ENCODE measurements around the gene PDIA3. TPM values are rescaled to one million over a fixed set of nuclear protein-coding genes. Genes with fewer than 3 reads are reported as not detected.

Gene PDIA3
- total and polyA plus RNA-seq, 2 donors (not counting 1 experiment from before 2014, with no cell fraction given) = 42.7 to 83.1 TPM

DNA sequence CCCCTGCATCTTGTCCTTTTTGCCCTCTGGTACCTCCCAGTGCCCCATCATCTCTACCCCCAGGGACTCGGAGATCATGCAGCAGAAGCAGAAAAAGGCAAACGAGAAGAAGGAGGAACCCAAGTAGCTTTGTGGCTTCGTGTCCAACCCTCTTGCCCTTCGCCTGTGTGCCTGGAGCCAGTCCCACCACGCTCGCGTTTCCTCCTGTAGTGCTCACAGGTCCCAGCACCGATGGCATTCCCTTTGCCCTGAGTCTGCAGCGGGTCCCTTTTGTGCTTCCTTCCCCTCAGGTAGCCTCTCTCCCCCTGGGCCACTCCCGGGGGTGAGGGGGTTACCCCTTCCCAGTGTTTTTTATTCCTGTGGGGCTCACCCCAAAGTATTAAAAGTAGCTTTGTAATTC is 47.4 kb downstream of the PDIA3 start:
- H3K27me3 Mint-ChIP-seq = no peaks in the 10 kb centered on the region
- Histone ChIP-seq H3K4me3 (ENCODE audit: control extremely low read depth in 1 of 5, extremely low read depth in 1 of 5, insufficient read depth in 1 of 5, low read depth in 2 of 5, low read length in 4 of 5) (peak overlapping the region in 3 of 5 experiments; percentile 50 to 98 (median 88)), H3K4me2 (replicated peaks; ENCODE audit: low read depth, low read length, poor library complexity, severe bottlenecking) (peak overlapping the region; percentile 87), H3K9ac (ENCODE audit: low read length) (no peak overlapping the region), H2AFZ (ENCODE audit: insufficient read depth, low read depth, low read length, poor library complexity, severe bottlenecking) (no peak overlapping the region), H3K79me2 (ENCODE audit: control insufficient read depth, insufficient read depth, low read length) (peaks cover 28% of the 10 kb centered on the region), H3K27ac (ENCODE audit: low read length in 2 of 2) (peak overlapping the region in 1 of 2 donors; percentile 96), H3K27me3 (replicated peaks in 1 of 4; ENCODE audit: control extremely low read depth in 1 of 4, control insufficient read depth in 3 of 4, insufficient read depth in 4 of 4, low read length in 3 of 4) (no peaks in the 10 kb centered on the region), H4K20me1 (ENCODE audit: control insufficient read depth, insufficient read depth, low read length, poor library complexity, severe bottlenecking) (peaks cover 36% of the 10 kb centered on the region), H3K9me3 (ENCODE audit: control extremely low read depth in 1 of 3, control insufficient read depth in 2 of 3, insufficient read depth in 1 of 3, low read length in 2 of 3) (peaks cover 0 to 6% (median 0%) of the 10 kb centered on the region in 3 donors), H3K4me1 (ENCODE audit: control insufficient read depth in 2 of 2, insufficient read depth in 2 of 2, low read length in 2 of 2) (peaks cover 31 to 61% of the 10 kb centered on the region in 2 donors), H3K36me3 (replicated peaks in 1 of 2; ENCODE audit: control extremely low read depth in 1 of 2, control insufficient read depth in 1 of 2, extremely low read depth in 1 of 2, insufficient read depth in 2 of 2, low read length in 1 of 2) (peaks cover 0 to 46% of the 10 kb centered on the region in 2 experiments)
- peaks cover 67% of the 10 kb centered on the region for H3K4me1 Mint-ChIP-seq
- DNase-seq (no peak), ATAC-seq (ENCODE audit: low read depth) (no peak)
- TF ChIP-seq, protein P1, sequence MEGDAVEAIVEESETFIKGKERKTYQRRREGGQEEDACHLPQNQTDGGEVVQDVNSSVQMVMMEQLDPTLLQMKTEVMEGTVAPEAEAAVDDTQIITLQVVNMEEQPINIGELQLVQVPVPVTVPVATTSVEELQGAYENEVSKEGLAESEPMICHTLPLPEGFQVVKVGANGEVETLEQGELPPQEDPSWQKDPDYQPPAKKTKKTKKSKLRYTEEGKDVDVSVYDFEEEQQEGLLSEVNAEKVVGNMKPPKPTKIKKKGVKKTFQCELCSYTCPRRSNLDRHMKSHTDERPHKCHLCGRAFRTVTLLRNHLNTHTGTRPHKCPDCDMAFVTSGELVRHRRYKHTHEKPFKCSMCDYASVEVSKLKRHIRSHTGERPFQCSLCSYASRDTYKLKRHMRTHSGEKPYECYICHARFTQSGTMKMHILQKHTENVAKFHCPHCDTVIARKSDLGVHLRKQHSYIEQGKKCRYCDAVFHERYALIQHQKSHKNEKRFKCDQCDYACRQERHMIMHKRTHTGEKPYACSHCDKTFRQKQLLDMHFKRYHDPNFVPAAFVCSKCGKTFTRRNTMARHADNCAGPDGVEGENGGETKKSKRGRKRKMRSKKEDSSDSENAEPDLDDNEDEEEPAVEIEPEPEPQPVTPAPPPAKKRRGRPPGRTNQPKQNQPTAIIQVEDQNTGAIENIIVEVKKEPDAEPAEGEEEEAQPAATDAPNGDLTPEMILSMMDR (IDR thresholded peaks at IDR 0.05) = no peak
- no peak for TF ChIP-seq EZH2 (IDR thresholded peaks at IDR 0.05; ENCODE audit: borderline replicate concordance, insufficient read depth, low read depth, low read length, poor library complexity, severe bottlenecking)
- H3K27ac Mint-ChIP-seq = peak overlapping the region; percentile 93
- H3K4me3 Mint-ChIP-seq = peak overlapping the region; percentile 93
- no peaks in the 10 kb centered on the region for H3K9me3 Mint-ChIP-seq (ENCODE audit: insufficient read depth)
- CTCF ChIA-PET = interaction anchor here (1.3 to 8.7 kb wide), 2 partner anchors 15 to 20 kb away, joined by 5 to 150 read pairs; partner anchors contain the start of gene ELL3
- WGBS (ENCODE audit: insufficient coverage) = 92% methylated on average over 6 of the region's 10 CpGs
- intact Hi-C loops (cut with micrococcal nuclease) = no loop called here
- POLR2A ChIA-PET = interaction anchor here (1.5 to 2.3 kb wide), 3 partner anchors 16 to 31 kb away, joined by 4 to 15 read pairs (median 9); partner anchors contain the start of genes ELL3 and MFAP1

DNA sequence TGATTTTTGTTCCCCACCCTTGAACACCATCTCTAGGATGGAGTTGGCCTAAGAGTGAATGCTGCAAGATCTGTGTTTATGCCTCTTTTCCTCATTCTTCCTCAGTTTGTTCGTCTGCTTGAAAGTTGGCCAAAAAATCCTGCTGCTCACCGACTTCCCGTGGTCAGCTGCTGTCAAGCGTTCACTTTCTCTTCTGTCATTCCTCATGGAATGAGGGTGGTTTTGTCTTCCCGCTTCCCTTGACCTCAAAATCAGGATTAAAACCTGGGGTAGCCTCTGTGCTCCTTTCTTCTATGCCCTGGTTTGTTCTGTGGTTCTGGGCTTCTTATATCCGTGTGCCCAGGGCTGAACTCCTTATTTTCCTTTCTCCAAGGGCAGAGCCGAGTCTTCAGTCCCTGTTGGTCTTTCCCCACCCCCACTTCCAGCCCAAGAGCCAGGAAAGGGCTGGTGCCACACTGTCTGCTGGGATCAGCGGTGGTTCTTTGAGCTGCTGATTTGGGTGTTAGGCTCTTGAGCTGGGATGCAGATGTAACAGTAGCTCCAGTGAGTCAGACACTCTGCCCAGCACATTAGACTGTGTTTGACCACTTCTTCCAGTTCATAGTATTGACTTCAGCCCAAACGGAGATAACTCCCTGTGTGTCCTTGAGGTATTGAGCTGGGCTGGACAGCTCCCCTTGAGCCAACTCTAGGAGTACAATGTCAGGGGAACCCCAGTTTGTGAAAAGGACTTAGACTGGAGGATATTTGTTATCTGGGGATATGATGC is 48.2 kb downstream of the PDIA3 start:
- H3K4me2 ChIP-seq (replicated peaks; ENCODE audit: low read depth, low read length, poor library complexity, severe bottlenecking) = no peak overlapping the region
- CTCF ChIA-PET = interaction anchor here (1.0 to 3.2 kb wide), 3 partner anchors 14 to 24 kb away, joined by 4 to 13 read pairs (median 5); partner anchors contain the start of gene ELL3
- peak overlapping the region; percentile 37 for H3K27ac Mint-ChIP-seq
- H2AFZ ChIP-seq (ENCODE audit: insufficient read depth, low read depth, low read length, poor library complexity, severe bottlenecking) = no peak overlapping the region
- no peak overlapping the region for H3K4me3 ChIP-seq (ENCODE audit: control extremely low read depth in 1 of 5, extremely low read depth in 1 of 5, insufficient read depth in 1 of 5, low read depth in 2 of 5, low read length in 4 of 5)
- ATAC-seq (ENCODE audit: low read depth) (no peak), DNase-seq (no peak)
- peak overlapping the region; percentile 93 for H3K4me3 Mint-ChIP-seq
- H3K27ac ChIP-seq (ENCODE audit: low read length in 2 of 2) = no peak overlapping the region
- H3K79me2 ChIP-seq (ENCODE audit: control insufficient read depth, insufficient read depth, low read length) = peaks cover 28% of the 10 kb centered on the region
- no peak for TF ChIP-seq EZH2 (IDR thresholded peaks at IDR 0.05; ENCODE audit: borderline replicate concordance, insufficient read depth, low read depth, low read length, poor library complexity, severe bottlenecking)
- TF ChIP-seq, protein P1 (IDR thresholded peaks at IDR 0.05) = no peak
- H3K27me3 Mint-ChIP-seq = no peaks in the 10 kb centered on the region
- intact Hi-C loops (cut with micrococcal nuclease) = no loop called here
- peaks cover 36% of the 10 kb centered on the region for H4K20me1 ChIP-seq (ENCODE audit: control insufficient read depth, insufficient read depth, low read length, poor library complexity, severe bottlenecking)
- no peak overlapping the region for H3K9ac ChIP-seq (ENCODE audit: low read length)
- H3K9me3 ChIP-seq (ENCODE audit: control extremely low read depth in 1 of 3, control insufficient read depth in 2 of 3, insufficient read depth in 1 of 3, low read length in 2 of 3) = peaks cover 0 to 6% (median 0%) of the 10 kb centered on the region in 3 donors
- H3K4me1 ChIP-seq (ENCODE audit: control insufficient read depth in 2 of 2, insufficient read depth in 2 of 2, low read length in 2 of 2) = peaks cover 23 to 59% of the 10 kb centered on the region in 2 donors
- POLR2A ChIA-PET = interaction anchor here (0.7 to 1.7 kb wide), 3 partner anchors 11 to 528 kb away, joined by 3 to 9 read pairs (median 5); partner anchors contain the start of genes ELL3 and TGM5
- no peaks in the 10 kb centered on the region for H3K27me3 ChIP-seq (replicated peaks in 1 of 4; ENCODE audit: control extremely low read depth in 1 of 4, control insufficient read depth in 3 of 4, insufficient read depth in 4 of 4, low read length in 3 of 4)
- WGBS (ENCODE audit: insufficient coverage) = 96% methylated on average over 8 of the region's 9 CpGs
- H3K36me3 ChIP-seq (replicated peaks in 1 of 2; ENCODE audit: control extremely low read depth in 1 of 2, control insufficient read depth in 1 of 2, extremely low read depth in 1 of 2, insufficient read depth in 2 of 2, low read length in 1 of 2) = peaks cover 0 to 54% of the 10 kb centered on the region in 2 experiments
- H3K4me1 Mint-ChIP-seq = peaks cover 67% of the 10 kb centered on the region
- H3K9me3 Mint-ChIP-seq (ENCODE audit: insufficient read depth) = no peaks in the 10 kb centered on the region
